ENCODE data around the gene ARID4B.
A peak's percentile ranks its signal among the peaks of the same experiment; 100 is the strongest.
"Not testable (repeated sequence)": the region's sequence is repeated elsewhere in the genome, so short reads cannot be mapped to it uniquely, and the experiment has no call there.

ARID4B gene

DNA sequence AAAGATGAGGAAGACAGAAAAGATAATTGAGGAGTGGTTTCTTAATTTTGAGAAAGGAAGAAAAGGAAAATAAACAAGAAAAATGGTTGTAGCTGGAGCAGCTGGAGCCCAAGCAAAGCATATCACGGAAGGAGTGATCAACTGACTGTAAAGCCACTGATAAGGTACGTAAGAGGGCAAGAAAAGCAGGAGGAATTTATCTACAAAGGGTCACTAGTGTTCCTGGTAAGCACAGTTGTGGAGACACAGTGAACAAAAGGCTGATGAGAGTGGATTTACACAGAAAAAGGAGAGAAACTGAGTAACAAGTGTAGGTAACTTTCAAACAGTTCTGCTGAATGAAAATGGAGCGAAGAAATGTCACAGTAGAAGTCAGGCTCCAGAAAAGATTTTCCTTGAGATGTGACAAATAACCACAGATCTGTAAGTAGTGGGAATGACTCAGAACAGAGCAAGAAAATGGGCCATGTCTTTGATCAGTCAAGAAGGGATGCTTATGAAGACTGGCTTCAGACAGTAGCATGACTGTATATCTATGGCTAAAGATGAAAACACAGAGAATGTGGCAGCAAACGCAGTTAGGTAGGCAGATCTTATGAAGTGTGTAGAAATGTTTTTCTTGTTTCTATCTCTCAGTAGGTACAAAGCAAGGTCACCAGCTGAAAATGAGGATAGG is 121.3 kb downstream of the ARID4B start:
- no peak overlapping the region for H3K4me3 ChIP-seq (ENCODE audit: low read depth, low read length)
- DNase-seq (ENCODE audit: low read depth), result no peak

DNA sequence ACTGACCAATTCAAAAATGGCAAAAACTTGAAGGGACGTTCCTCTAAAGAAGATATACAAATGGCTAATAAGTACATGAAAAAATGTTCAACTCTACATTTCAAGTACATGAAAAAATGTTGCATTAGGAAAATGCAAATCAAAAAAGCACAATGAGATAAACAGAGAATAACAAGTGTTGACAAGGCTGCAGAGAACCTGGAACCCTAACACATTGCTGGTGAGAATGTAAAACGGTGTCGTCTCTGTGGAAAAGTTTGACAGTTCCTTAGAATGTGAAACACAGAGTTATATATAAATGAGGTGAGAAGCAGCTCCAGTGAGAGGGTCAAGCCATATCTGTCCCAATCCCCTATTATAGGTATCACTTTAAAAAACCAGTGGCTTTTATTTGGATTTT is 122.3 kb downstream of the ARID4B start:
- TF ChIP-seq, protein P1, sequence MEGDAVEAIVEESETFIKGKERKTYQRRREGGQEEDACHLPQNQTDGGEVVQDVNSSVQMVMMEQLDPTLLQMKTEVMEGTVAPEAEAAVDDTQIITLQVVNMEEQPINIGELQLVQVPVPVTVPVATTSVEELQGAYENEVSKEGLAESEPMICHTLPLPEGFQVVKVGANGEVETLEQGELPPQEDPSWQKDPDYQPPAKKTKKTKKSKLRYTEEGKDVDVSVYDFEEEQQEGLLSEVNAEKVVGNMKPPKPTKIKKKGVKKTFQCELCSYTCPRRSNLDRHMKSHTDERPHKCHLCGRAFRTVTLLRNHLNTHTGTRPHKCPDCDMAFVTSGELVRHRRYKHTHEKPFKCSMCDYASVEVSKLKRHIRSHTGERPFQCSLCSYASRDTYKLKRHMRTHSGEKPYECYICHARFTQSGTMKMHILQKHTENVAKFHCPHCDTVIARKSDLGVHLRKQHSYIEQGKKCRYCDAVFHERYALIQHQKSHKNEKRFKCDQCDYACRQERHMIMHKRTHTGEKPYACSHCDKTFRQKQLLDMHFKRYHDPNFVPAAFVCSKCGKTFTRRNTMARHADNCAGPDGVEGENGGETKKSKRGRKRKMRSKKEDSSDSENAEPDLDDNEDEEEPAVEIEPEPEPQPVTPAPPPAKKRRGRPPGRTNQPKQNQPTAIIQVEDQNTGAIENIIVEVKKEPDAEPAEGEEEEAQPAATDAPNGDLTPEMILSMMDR (conservative IDR thresholded peaks at IDR 0.05; ENCODE audit: low read depth, low read length), result no peak
- no peak for DNase-seq (ENCODE audit: low read depth)
- no peak overlapping the region for H3K4me3 ChIP-seq (ENCODE audit: low read depth, low read length)

More for the DNA sequence above, 121.3 kb downstream of the ARID4B start:
- TF ChIP-seq, protein P1 (conservative IDR thresholded peaks at IDR 0.05; ENCODE audit: low read depth, low read length), result no peak

DNA sequence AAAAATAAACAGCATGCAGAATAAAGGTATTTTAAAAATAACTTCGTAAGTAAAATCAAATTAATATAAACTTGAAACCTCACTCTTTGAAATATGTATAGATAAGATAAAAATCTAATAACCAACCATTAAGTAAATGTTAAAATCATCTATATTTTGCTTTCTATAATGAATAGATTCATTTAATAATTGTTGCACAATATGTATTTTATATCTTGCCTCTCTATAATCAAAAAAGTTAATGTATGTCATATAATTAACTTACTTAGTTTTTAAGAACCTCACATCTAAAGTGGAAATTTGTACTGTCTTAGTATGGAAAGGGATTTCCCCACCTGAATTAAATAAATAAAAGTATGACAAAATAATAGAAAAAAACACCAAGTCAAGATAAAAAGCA is 124.6 kb downstream of the ARID4B start:
- DNase-seq (ENCODE audit: low read depth), result no peak
- H3K4me3 ChIP-seq (ENCODE audit: low read depth, low read length), result no peak overlapping the region
- TF ChIP-seq, protein P1 (conservative IDR thresholded peaks at IDR 0.05; ENCODE audit: low read depth, low read length), result no peak

DNA sequence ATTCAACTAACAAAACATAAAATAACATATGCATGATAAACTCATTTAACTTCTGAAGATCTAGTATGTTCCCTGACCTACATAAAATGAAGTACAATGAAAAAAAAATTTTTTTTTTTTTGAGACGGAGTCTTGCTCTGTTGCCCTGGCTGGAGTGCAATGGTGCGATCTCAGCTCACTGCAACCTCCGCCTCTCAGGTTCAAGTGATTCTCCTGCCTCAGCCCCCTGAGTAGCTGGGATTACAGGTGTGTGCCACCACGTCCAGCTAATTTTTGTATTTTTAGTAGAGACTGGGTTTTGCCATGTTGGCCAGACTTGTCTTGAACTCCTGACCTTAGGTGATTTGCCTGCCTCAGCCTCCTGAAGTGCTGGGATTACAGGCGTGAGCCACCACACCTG is 125.5 kb downstream of the ARID4B start:
- not testable (repeated sequence) for DNase-seq (ENCODE audit: low read depth); H3K4me3 ChIP-seq (ENCODE audit: low read depth, low read length)

DNA sequence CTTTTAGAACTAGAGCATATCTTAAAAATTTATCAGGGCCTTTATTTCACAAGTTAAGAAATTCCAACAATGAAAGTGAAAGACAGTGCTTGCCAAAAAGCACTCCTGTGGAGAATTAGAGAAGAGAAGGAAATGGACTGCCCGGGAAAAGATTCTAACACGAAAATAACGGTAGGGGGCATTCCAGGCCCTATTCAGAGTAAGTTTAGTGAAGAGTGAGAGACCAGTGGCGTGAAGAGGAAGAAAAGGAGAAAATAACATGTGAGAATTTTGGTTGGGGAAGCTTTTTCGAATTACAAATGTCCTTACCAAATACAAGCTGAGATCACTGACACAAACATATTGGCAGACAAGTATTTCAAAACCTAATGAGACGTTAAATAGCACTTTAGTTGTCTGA is 128.5 kb downstream of the ARID4B start:
- TF ChIP-seq, protein P1 (conservative IDR thresholded peaks at IDR 0.05; ENCODE audit: low read depth, low read length), result peak; percentile 72
- no peak overlapping the region for H3K4me3 ChIP-seq (ENCODE audit: low read depth, low read length)
- peak; percentile 88 for DNase-seq (ENCODE audit: low read depth)

DNA sequence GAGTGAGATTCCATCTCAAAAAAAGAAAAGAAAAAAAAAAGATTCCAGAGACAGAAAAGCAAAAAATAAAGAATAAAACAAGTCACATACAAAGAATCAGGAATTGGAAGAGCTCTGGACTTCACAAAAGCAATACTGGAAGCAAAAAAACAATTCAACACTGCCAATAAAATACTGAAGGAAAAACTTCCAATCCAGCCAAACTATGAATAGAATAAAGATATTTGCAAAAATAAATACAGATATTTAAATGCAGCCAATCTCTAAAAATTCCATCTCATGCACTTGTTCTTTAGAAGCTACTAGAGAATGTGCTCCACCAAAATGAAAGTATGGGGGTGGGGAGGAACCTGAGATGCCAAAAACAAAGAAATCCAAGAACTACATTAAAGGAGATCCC is 137.5 kb downstream of the ARID4B start:
- no peak for DNase-seq (ENCODE audit: low read depth)
- TF ChIP-seq, protein P1 (conservative IDR thresholded peaks at IDR 0.05; ENCODE audit: low read depth, low read length), result no peak
- H3K4me3 ChIP-seq (ENCODE audit: low read depth, low read length), result no peak overlapping the region

DNA sequence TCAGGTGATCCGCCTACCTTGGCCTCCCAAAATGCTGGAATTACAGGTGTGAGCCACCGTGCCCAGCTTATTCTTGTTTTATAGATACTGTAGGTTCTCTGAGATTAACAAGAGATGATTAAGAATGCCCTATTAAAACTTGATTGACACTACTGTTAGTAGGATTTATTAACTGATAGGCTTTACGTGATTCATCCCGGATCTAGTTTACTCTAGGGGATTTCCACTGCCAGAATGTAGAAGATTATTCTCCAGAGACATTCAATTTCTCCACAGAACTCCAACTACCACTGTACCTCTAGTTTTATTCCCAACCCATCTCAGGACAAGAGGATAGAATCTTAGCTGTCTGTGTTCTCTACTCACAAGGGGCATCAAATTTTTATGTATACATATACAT is 140.7 kb downstream of the ARID4B start:
- no peak for DNase-seq (ENCODE audit: low read depth)
- TF ChIP-seq, protein P1 (conservative IDR thresholded peaks at IDR 0.05; ENCODE audit: low read depth, low read length), result no peak
- H3K4me3 ChIP-seq (ENCODE audit: low read depth, low read length), result no peak overlapping the region
